Nephron (organoid): ENCODE results near the gene ZBTB40.

ENCODE experiments used
- H3K27ac Mint-ChIP-seq, 3 experiments: 2 replicates each; pipeline ENCODE4 v1.8.0; 2020; ENCODE audit warnings: mixed read lengths in 3 of 3, mild to moderate bottlenecking in 2 of 3, moderate library complexity in 1 of 3
- H3K27me3 Mint-ChIP-seq: 2 replicates; pipeline ENCODE4 v1.8.0; 2021; ENCODE audit warnings: low read depth, mild to moderate bottlenecking, moderate library complexity, mixed read lengths
- H3K36me3 Mint-ChIP-seq: 2 replicates; pipeline ENCODE4 v1.8.0; 2020; ENCODE audit warnings: low read depth, mixed read lengths
- H3K4me1 Mint-ChIP-seq: 2 replicates; pipeline ENCODE4 v1.8.0; 2020; ENCODE audit warnings: mixed read lengths
- H3K4me3 Mint-ChIP-seq, 3 experiments: 2 replicates each; pipeline ENCODE4 v1.8.0; 2020; ENCODE audit warnings: mild to moderate bottlenecking in 3 of 3, mixed read lengths in 3 of 3, moderate library complexity in 2 of 3
- H3K9me3 Mint-ChIP-seq: 2 replicates; pipeline ENCODE4 v1.8.0; 2020; ENCODE audit warnings: mixed read lengths
- CTCF ChIP-seq, 3 experiments: fragments of 200-600 bp; sonication (generic); IDR thresholded peaks; one replicate each; pipeline ENCODE4 v1.5.0; 2021; ENCODE audit warnings: antibody characterized with exemption in 3 of 3; ENCODE audit not compliant: unreplicated experiment in 3 of 3

Gene ZBTB40

GRCh38 chr1:22545141-22545540 lies 93.5 kb downstream of the ZBTB40 start:
- H3K27ac Mint-ChIP-seq, result no peak overlapping the region
- H3K9me3 Mint-ChIP-seq, result no peaks in the 10 kb centered on the region
- H3K4me1 Mint-ChIP-seq, result no peaks in the 10 kb centered on the region
- H3K27me3 Mint-ChIP-seq, result peaks cover 86% of the 10 kb centered on the region
- H3K4me3 Mint-ChIP-seq, result no peak overlapping the region
- TF ChIP-seq CTCF (IDR thresholded peaks at IDR 0.05; ENCODE audit: unreplicated experiment in 3 of 3), result no peak
- H3K36me3 Mint-ChIP-seq, result no peaks in the 10 kb centered on the region

DNA sequence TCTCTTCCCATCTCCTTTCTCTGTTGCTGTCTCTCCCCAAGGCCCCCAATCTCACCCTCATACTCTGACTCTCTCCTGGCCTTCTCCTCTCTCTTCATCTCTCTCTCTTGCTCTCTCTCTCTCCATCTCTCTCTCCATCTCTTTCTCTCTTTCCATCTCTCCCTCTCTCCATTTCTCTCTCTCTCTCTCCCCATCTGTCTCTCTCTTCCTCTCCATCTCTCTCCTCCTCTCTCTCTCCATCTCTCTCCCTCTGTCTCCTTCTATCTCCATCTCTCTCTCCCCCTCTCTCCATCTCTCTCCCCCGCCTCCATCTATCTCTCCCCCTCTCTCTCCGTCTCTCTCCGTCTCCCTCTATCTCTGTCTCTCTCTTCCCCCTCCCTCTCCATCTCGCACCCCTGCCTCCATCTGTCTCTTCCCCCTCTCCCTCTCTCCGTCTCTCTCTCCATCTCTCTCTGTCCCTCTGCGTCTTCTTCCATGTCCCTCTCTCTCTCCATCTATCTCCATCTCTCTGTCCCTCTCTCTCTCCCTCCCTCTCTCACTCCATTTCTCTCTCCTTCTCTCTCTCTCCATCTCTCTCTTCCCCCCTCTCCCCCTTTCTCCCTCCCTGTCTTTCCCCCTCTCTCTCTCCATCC lies 95.7 kb downstream of the ZBTB40 start:
- TF ChIP-seq CTCF (IDR thresholded peaks at IDR 0.05; ENCODE audit: unreplicated experiment in 3 of 3), result no peak
- Mint-ChIP-seq H3K4me3 (no peak overlapping the region), H3K27ac (no peak overlapping the region), H3K9me3 (no peaks in the 10 kb centered on the region), H3K27me3 (peaks cover 94% of the 10 kb centered on the region), H3K4me1 (peaks cover 4% of the 10 kb centered on the region), H3K36me3 (no peaks in the 10 kb centered on the region)

DNA sequence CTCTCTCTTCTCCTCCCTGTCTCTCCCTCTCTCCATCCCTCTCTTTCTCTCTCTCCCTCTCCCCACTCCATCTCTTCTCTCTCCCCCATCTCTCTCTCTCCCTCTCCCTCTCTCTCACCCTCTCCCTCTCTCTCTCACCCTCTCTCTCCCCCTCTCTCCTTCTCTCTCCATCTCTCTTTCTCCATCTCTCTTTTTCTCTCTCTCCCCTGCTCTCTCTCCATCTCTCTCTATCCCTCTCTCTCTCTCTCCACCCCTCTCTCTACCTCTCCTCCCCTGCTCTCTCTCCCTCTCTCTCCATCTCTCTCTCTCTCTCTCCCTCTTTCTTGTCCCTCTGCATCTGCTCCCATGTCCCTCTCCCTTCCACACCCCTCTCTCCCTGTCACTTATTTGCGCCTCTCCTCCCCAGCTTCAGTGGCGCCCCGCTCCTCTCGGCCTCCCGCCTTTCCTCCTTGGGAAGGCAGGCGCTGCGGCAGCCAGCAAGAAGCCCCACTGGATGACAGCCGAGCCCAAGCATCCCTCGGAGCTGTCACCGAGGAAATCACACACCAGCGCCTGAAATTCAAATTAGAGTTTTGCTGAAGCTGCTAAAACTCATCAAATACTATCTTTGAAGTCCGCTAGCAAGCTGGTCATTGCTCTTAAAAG lies 96.3 kb downstream of the ZBTB40 start:
- Mint-ChIP-seq H3K4me1 (peaks cover 10% of the 10 kb centered on the region), H3K27ac (no peak overlapping the region), H3K36me3 (no peaks in the 10 kb centered on the region), H3K27me3 (peaks cover 98% of the 10 kb centered on the region), H3K4me3 (no peak overlapping the region), H3K9me3 (no peaks in the 10 kb centered on the region)
- TF ChIP-seq CTCF (IDR thresholded peaks at IDR 0.05; ENCODE audit: unreplicated experiment in 3 of 3), result no peak

DNA sequence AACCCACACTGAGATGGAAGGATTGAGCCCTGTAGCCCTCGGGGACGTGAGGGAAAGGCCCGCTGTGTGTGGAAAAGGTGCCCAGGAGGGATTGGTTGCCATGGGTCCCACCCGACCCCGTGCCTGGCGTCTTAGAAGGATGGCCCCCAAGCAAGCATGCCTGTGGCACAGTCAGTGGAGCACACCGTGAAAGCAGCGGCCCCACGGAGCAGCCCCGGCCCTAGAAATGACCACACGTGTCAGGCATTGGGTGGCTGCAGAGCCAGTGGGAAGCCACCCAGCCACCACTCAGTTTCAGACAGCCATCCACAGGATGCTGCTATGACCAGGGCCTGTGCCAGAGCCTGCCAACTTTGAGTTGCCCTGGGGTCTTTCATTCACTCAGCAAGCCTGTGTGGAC lies 98.4 kb downstream of the ZBTB40 start:
- Mint-ChIP-seq H3K27ac (no peak overlapping the region), H3K27me3 (peaks cover 98% of the 10 kb centered on the region), H3K4me1 (peaks cover 22% of the 10 kb centered on the region), H3K9me3 (no peaks in the 10 kb centered on the region), H3K36me3 (no peaks in the 10 kb centered on the region), H3K4me3 (no peak overlapping the region)
- no peak for TF ChIP-seq CTCF (IDR thresholded peaks at IDR 0.05; ENCODE audit: unreplicated experiment in 3 of 3)

GRCh38 chr1:22551591-22551990 lies 99.9 kb downstream of the ZBTB40 start:
- no peak for TF ChIP-seq CTCF (IDR thresholded peaks at IDR 0.05; ENCODE audit: unreplicated experiment in 3 of 3)
- Mint-ChIP-seq H3K4me3 (no peak overlapping the region), H3K4me1 (peaks cover 28% of the 10 kb centered on the region), H3K27ac (no peak overlapping the region), H3K27me3 (peaks cover 93% of the 10 kb centered on the region), H3K36me3 (no peaks in the 10 kb centered on the region), H3K9me3 (no peaks in the 10 kb centered on the region)

DNA sequence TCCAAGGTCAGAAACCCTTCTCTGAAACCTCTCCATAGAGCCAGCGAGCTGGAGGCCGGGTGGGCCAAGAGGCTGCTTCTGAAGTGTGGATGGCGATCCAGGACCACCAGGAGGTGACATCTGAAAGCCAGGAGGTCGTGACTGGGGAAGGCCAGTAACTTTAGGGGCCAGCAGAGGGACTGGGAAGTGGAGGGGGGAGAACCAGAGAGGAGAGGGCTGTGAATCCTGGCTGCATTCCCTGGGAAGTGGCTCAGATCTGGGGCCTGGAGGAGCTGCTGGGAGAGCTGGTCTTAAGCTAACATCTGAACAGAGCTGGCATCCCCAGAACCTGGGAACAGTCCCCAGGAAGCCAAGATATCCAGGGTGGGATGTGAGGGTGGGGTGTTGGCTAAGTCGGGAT lies 100.4 kb downstream of the ZBTB40 start:
- TF ChIP-seq CTCF (IDR thresholded peaks at IDR 0.05; ENCODE audit: unreplicated experiment in 3 of 3), result no peak
- Mint-ChIP-seq H3K4me1 (peaks cover 32% of the 10 kb centered on the region), H3K27ac (no peak overlapping the region), H3K4me3 (no peak overlapping the region), H3K36me3 (no peaks in the 10 kb centered on the region), H3K9me3 (no peaks in the 10 kb centered on the region), H3K27me3 (peaks cover 92% of the 10 kb centered on the region)
